Testis (tissue), 3 donors: ENCODE measurements around the gene WDR37. TPM values are rescaled to one million over a fixed set of nuclear protein-coding genes. Genes with fewer than 3 reads are reported as not detected.

ENCODE experiments used
- DNase-seq: peaks from one replicate; pipeline ENCODE4 v3.0.0-alpha.2; 2019
- H3K27ac ChIP-seq, 2 donors: fragments of 200-600 bp; sonication (generic); one replicate each; pipeline ENCODE4 v1.5.1; 2019
- H3K27me3 ChIP-seq: fragments of 200-600 bp; sonication (generic); one replicate; pipeline ENCODE4 v1.5.1; 2019
- H3K36me3 ChIP-seq: fragments of 200-600 bp; sonication (generic); one replicate; pipeline ENCODE4 v1.5.1; 2017; ENCODE audit warnings: low read depth; ENCODE audit errors: missing control alignments
- H3K4me1 ChIP-seq: fragments of 200-600 bp; sonication (generic); one replicate; pipeline ENCODE4 v1.5.1; 2019
- H3K4me3 ChIP-seq, 2 donors: fragments of 200-600 bp; sonication (generic); one replicate each; pipeline ENCODE4 v1.5.1; 2017 to 2019
- H3K9me3 ChIP-seq: fragments of 200-600 bp; sonication (generic); one replicate; pipeline ENCODE4 v1.5.1; 2017
- CTCF ChIP-seq, 3 experiments: fragments of 450-650 bp in 2 of 3; fragments of 200-600 bp in 1 of 3; sonication (generic) in 1 of 3; IDR thresholded peaks; one replicate each; pipeline ENCODE4 v1.5.1; 2016 to 2019; ENCODE audit warnings: antibody characterized with exemption in 3 of 3, mild to moderate bottlenecking in 2 of 3, moderate library complexity in 1 of 3
- POLR2A ChIP-seq: fragments of 450-650 bp; IDR thresholded peaks from one replicate; pipeline ENCODE4 v1.6.1; 2017; ENCODE audit warnings: antibody characterized with exemption, mild to moderate bottlenecking, moderate library complexity
- WGBS, 2 donors: methylation state at CpG; one replicate each; pipeline ENCODE4 v1.1.5; 2018; 5-methylcytosine and 5-hydroxymethylcytosine counted together
- intact Hi-C: fragments of 100-400 bp; cut with DNase I; formaldehyde crosslinking; loops from one replicate; pipeline ENCODE4 v1.15.1; 2023; ENCODE audit warnings: low total_unique reads
- polyA plus RNA-seq: library from polyadenylated mRNA; stranded (reverse); fragments of 350-450 nt; fragmentation: Illumina TruSeq; extraction: RNeasy Lipid Tissue Mini Kit (QIAGEN cat#74804); gene quantifications from one replicate; pipeline ENCODE4 v1.2.3, GENCODE V29; 2014; ENCODE audit warnings: low read depth, low replicate concordance; ENCODE audit not compliant: insufficient read depth
- total RNA-seq, 2 donors: library from RNA; depleted of rRNA; stranded (reverse); fragments of >200 nt; gene quantifications; one replicate each; pipeline ENCODE4 v1.2.3, GENCODE V29; 2016

The WDR37 gene
- total and polyA plus RNA-seq, 3 donors from 2014 or later: 29.3 to 46.9 (median 40.2) TPM

GRCh38 chr10:1121271-1121970, 65.2 kb downstream of the WDR37 start:
- Histone ChIP-seq H3K36me3 (no peaks in the 10 kb centered on the region), H3K4me3 (no peak overlapping the region), H3K9me3 (no peaks in the 10 kb centered on the region), H3K27me3 (no peaks in the 10 kb centered on the region), H3K27ac (no peak overlapping the region), H3K4me1 (peaks cover 8% of the 10 kb centered on the region)
- intact Hi-C loops: no loop called here
- TF ChIP-seq POLR2A: no peak
- no peak for TF ChIP-seq CTCF (IDR thresholded peaks at IDR 0.05)
- 93 to 95% methylated on average over 23 of the region's 23 CpGs for WGBS, 2 donors
- DNase-seq: no peak

GRCh38 chr10:1122349-1122748, 66.2 kb downstream of the WDR37 start:
- TF ChIP-seq CTCF (IDR thresholded peaks at IDR 0.05) (no peak), POLR2A (no peak)
- Histone ChIP-seq H3K27me3 (no peaks in the 10 kb centered on the region), H3K9me3 (no peaks in the 10 kb centered on the region), H3K27ac (no peak overlapping the region), H3K4me3 (no peak overlapping the region), H3K4me1 (peaks cover 8% of the 10 kb centered on the region), H3K36me3 (no peaks in the 10 kb centered on the region)
- no peak for DNase-seq
- intact Hi-C loops: no loop called here
- 78 to 83% methylated on average over 6 of the region's 6 CpGs for WGBS, 2 donors

GRCh38 chr10:1123198-1123597, 67.0 kb downstream of the WDR37 start:
- Histone ChIP-seq H3K27ac (no peak overlapping the region), H3K4me3 (no peak overlapping the region), H3K27me3 (no peaks in the 10 kb centered on the region), H3K4me1 (peaks cover 8% of the 10 kb centered on the region), H3K36me3 (no peaks in the 10 kb centered on the region), H3K9me3 (no peaks in the 10 kb centered on the region)
- TF ChIP-seq CTCF (IDR thresholded peaks at IDR 0.05): no peak
- 88 to 93% methylated on average over 5 of the region's 5 CpGs for WGBS, 2 donors
- intact Hi-C loops: no loop called here
- DNase-seq: no peak

- no peak for TF ChIP-seq POLR2A
- no peak for TF ChIP-seq CTCF (IDR thresholded peaks at IDR 0.05)
- no peak for DNase-seq
- Histone ChIP-seq H3K4me1 (peaks cover 6% of the 10 kb centered on the region), H3K9me3 (no peaks in the 10 kb centered on the region), H3K27me3 (no peaks in the 10 kb centered on the region), H3K4me3 (no peak overlapping the region), H3K27ac (no peak overlapping the region), H3K36me3 (no peaks in the 10 kb centered on the region)
- 95 to 97% methylated on average over 12 of the region's 12 CpGs for WGBS, 2 donors
- intact Hi-C loops: no loop called here
These were observed 67.8 kb downstream of the WDR37 start for GRCh38 chr10:1123972-1124371.

- TF ChIP-seq CTCF (IDR thresholded peaks at IDR 0.05) (no peak), POLR2A (no peak)
- H3K27me3 ChIP-seq: no peaks in the 10 kb centered on the region
- DNase-seq: no peak
- 97% methylated on average over 11 of the region's 11 CpGs for WGBS, 2 donors
- peaks cover 2% of the 10 kb centered on the region for H3K36me3 ChIP-seq
- no peak overlapping the region for H3K27ac ChIP-seq
- no peaks in the 10 kb centered on the region for H3K4me1 ChIP-seq
- H3K4me3 ChIP-seq: no peak overlapping the region
- H3K9me3 ChIP-seq: no peaks in the 10 kb centered on the region
- intact Hi-C loops: no loop called here
These were observed 68.6 kb downstream of the WDR37 start for GRCh38 chr10:1124796-1125195.
